Loucy (cell line): ENCODE results near the gene MCM9.
A peak's percentile ranks its signal among the peaks of the same experiment; 100 is the strongest.

Experiments
- H2AFZ ChIP-seq: fragments of 200-600 bp; sonication (generic); 2 replicates; pipeline ENCODE4 v1.6.0; 2016; ENCODE audit warnings: antibody characterized with exemption, mild to moderate bottlenecking, low read length, moderate library complexity
- H3F3A ChIP-seq: fragments of 200-600 bp; 2 replicates; pipeline ENCODE4 v1.6.0; 2016; ENCODE audit warnings: antibody characterized with exemption, low read depth, mild to moderate bottlenecking
- H3K27me3 ChIP-seq: fragments of 200-600 bp; sonication (generic); 2 replicates; pipeline ENCODE4 v1.6.1; 2014; ENCODE audit warnings: low read length, mild to moderate bottlenecking; ENCODE audit not compliant: insufficient read depth, poor library complexity, severe bottlenecking
- H3K36me3 ChIP-seq: fragments of 200-600 bp; sonication (generic); 2 replicates; pipeline ENCODE4 v1.6.1; 2016; ENCODE audit warnings: low read length; ENCODE audit not compliant: insufficient read depth
- H3K4me1 ChIP-seq: fragments of 200-600 bp; sonication (generic); 2 replicates; pipeline ENCODE4 v1.5.1; 2014; ENCODE audit warnings: low read length, mild to moderate bottlenecking; ENCODE audit not compliant: insufficient read depth, poor library complexity, severe bottlenecking
- H3K4me2 ChIP-seq: fragments of 200-600 bp; sonication (generic); 2 replicates; pipeline ENCODE4 v1.6.0; 2014; ENCODE audit warnings: antibody characterized with exemption, low read length, low read depth, mild to moderate bottlenecking; ENCODE audit not compliant: poor library complexity, severe bottlenecking
- H3K4me3 ChIP-seq: fragments of 200-600 bp; sonication (generic); 2 replicates; pipeline ENCODE4 v1.5.1; 2014; ENCODE audit warnings: low read length, mild to moderate bottlenecking, mixed read lengths; ENCODE audit not compliant: poor library complexity, severe bottlenecking
- H3K79me2 ChIP-seq: fragments of 200-600 bp; sonication (generic); 2 replicates; pipeline ENCODE4 v1.6.1; 2014; ENCODE audit warnings: low read length; ENCODE audit not compliant: insufficient read depth
- H3K9ac ChIP-seq: fragments of 200-600 bp; sonication (generic); 2 replicates; pipeline ENCODE4 v1.6.0; 2014; ENCODE audit warnings: mild to moderate bottlenecking, low read depth, low read length, moderate library complexity; ENCODE audit not compliant: poor library complexity, severe bottlenecking
- H3K9me2 ChIP-seq: fragments of 200-600 bp; sonication (generic); replicated peaks from 2 replicates; pipeline ENCODE4 v1.6.1; 2016; ENCODE audit warnings: low read depth, low read length, mixed read lengths
- H3K9me3 ChIP-seq: fragments of 200-600 bp; sonication (generic); 2 replicates; pipeline ENCODE4 v1.6.1; 2014; ENCODE audit warnings: mild to moderate bottlenecking, antibody characterized with exemption, low read length, low read depth; ENCODE audit not compliant: insufficient read depth
- H4K20me1 ChIP-seq: fragments of 200-600 bp; sonication (generic); 2 replicates; pipeline ENCODE4 v1.6.0; 2014; ENCODE audit warnings: antibody characterized with exemption, low read length, mild to moderate bottlenecking; ENCODE audit not compliant: insufficient read depth, poor library complexity, severe bottlenecking
- CTCF ChIP-seq: fragments of 200-600 bp; sonication (generic); conservative IDR thresholded peaks from 2 replicates; pipeline ENCODE4 v1.5.1; 2014; ENCODE audit warnings: mild to moderate bottlenecking, antibody characterized with exemption, low read length
- EZH2phosphoT487 ChIP-seq: fragments of 200-600 bp; IDR thresholded peaks from 2 replicates; pipeline ENCODE4 v1.6.1; 2018; ENCODE audit warnings: antibody characterized with exemption, mild to moderate bottlenecking, moderate library complexity, borderline replicate concordance

MCM9 gene

DNA sequence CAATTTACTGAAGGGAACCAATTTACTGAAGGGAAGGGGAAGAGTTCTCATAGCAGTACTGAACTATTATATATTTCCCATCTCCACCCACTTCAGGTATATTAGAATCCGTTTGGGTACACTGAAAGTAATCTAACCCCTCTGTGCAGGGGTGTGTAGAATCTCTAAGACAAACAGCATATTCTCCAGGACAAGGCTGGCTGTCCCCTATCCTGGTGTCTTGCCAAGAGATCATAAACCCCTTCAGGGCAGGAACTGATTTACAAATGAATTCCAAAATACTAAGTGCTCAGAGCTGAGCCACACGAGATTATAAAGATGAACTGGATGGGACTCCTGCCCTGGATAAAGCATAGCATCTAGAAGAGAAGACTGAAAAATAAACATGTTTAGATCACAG lies 31.8 kb downstream of the MCM9 start:
- peaks cover 77% of the 10 kb centered on the region for H4K20me1 ChIP-seq
- peaks cover 3% of the 10 kb centered on the region; the same call in 1 of the 2 replicates for H3F3A ChIP-seq
- no peak overlapping the region for H3K4me3 ChIP-seq
- H3K4me1 ChIP-seq, result peaks cover 50% of the 10 kb centered on the region
- H3K9me2 ChIP-seq, result no peaks in the 10 kb centered on the region
- no peaks in the 10 kb centered on the region for H3K9me3 ChIP-seq
- TF ChIP-seq CTCF (no peak), EZH2phosphoT487 (no peak)
- no peaks in the 10 kb centered on the region for H3K27me3 ChIP-seq
- peaks cover 70% of the 10 kb centered on the region for H3K36me3 ChIP-seq
- H3K79me2 ChIP-seq, result peaks cover 82% of the 10 kb centered on the region
- no peak overlapping the region for H2AFZ ChIP-seq
- peak overlapping the region; percentile 5 for H3K9ac ChIP-seq
- H3K4me2 ChIP-seq, result peak overlapping the region; percentile 81

DNA sequence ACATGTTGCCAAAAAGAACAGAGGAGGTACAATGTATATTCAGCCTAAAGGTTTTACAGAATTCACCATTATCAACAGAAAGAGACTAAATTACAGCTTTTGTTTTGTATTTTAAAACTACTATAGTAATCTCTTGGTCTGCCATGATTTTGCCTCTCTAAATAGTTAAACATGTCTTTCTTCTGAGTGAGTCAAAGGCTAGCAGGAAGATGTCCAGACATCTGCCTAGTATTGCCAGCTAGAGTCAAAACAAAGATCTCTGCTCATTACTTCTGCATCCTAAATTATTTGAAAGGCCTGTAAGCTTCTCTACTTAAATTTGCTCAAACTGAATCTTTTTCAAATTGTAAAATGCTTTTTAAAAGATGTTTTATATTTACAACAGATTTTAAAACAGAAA lies 32.2 kb downstream of the MCM9 start:
- H3K9me2 ChIP-seq, result no peaks in the 10 kb centered on the region
- peaks cover 3% of the 10 kb centered on the region; the same call in 1 of the 2 replicates for H3F3A ChIP-seq
- H3K9me3 ChIP-seq, result no peaks in the 10 kb centered on the region
- peaks cover 78% of the 10 kb centered on the region for H4K20me1 ChIP-seq
- H3K9ac ChIP-seq, result peak overlapping the region; percentile 5
- H3K27me3 ChIP-seq, result no peaks in the 10 kb centered on the region
- H3K79me2 ChIP-seq, result peaks cover 82% of the 10 kb centered on the region
- TF ChIP-seq CTCF, result no peak
- no peak for TF ChIP-seq EZH2phosphoT487
- H3K4me1 ChIP-seq, result peaks cover 55% of the 10 kb centered on the region
- peak overlapping the region; percentile 81 for H3K4me2 ChIP-seq
- H3K4me3 ChIP-seq, result peak overlapping the region; percentile 62
- H2AFZ ChIP-seq, result no peak overlapping the region
- peaks cover 66% of the 10 kb centered on the region for H3K36me3 ChIP-seq

GRCh38 chr6:118899948-118900347 lies 35.0 kb downstream of the MCM9 start:
- peaks cover 3% of the 10 kb centered on the region; the same call in 1 of the 2 replicates for H3F3A ChIP-seq
- peak overlapping the region; percentile 24 for H3K9ac ChIP-seq
- peak overlapping the region; percentile 81 for H3K4me2 ChIP-seq
- TF ChIP-seq CTCF (no peak), EZH2phosphoT487 (no peak)
- H3K9me3 ChIP-seq, result no peaks in the 10 kb centered on the region
- H3K36me3 ChIP-seq, result peaks cover 38% of the 10 kb centered on the region
- peaks cover 100% of the 10 kb centered on the region for H3K79me2 ChIP-seq
- no peaks in the 10 kb centered on the region for H3K27me3 ChIP-seq
- H2AFZ ChIP-seq, result no peak overlapping the region
- peak overlapping the region; percentile 62 for H3K4me3 ChIP-seq
- peaks cover 69% of the 10 kb centered on the region for H3K4me1 ChIP-seq
- no peaks in the 10 kb centered on the region for H3K9me2 ChIP-seq
- peaks cover 90% of the 10 kb centered on the region for H4K20me1 ChIP-seq
